ENCODE data around the gene SLC36A2. TPM values are rescaled to one million over a fixed set of nuclear protein-coding genes. Genes with fewer than 3 reads are reported as not detected.

The SLC36A2 gene
- total RNA-seq, 1 experiment from 2014 or later = not detected

DNA sequence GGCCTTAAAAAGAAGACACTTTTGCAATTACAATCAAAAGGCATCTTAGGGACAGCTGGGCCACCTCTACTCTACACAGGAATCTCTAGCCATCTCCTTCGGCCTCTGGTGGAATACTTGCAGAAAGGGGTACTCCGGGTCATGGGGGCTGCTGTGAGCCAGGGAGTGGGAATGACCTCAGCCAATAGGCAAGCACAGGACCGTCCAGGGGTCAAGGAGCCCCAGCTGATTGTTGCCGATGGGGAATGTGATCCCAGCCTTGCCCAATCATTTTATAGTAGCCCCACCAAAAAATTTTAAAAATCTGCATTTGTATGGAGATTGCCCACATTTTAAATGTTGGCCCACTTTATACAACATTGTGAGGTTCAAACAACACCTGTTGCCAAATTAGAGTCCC, 26.9 kb downstream of the SLC36A2 start:
- Histone ChIP-seq H3K4me1 (no peaks in the 10 kb centered on the region), H3K36me3 (ENCODE audit: control insufficient read depth, insufficient read depth, low read length) (no peaks in the 10 kb centered on the region), H3K4me3 (ENCODE audit: low read depth, low read length) (no peak overlapping the region), H3K27me3 (replicated peaks; ENCODE audit: control insufficient read depth, insufficient read depth, low read length) (no peaks in the 10 kb centered on the region), H3K9me3 (no peaks in the 10 kb centered on the region)
- BruUV-seq (replicated peaks) = no TSS peak
- POLR2A ChIA-PET = no interaction called here
- no peak for DNase-seq
- Mint-ChIP-seq H3K4me1 (ENCODE audit: low read depth, unreplicated experiment) (peaks cover 6% of the 10 kb centered on the region), H3K27ac (ENCODE audit: unreplicated experiment) (no peak overlapping the region), H3K27me3 (ENCODE audit: insufficient read depth, unreplicated experiment) (no peaks in the 10 kb centered on the region), H3K4me3 (ENCODE audit: unreplicated experiment) (no peak overlapping the region), H3K36me3 (ENCODE audit: insufficient read depth, unreplicated experiment) (no peaks in the 10 kb centered on the region), H3K9me3 (ENCODE audit: unreplicated experiment) (no peaks in the 10 kb centered on the region)
- CTCF ChIA-PET = no interaction called here
- intact Hi-C loops (cut with micrococcal nuclease; ENCODE audit: unreplicated experiment) = no loop called here
- TF ChIP-seq, protein P1, sequence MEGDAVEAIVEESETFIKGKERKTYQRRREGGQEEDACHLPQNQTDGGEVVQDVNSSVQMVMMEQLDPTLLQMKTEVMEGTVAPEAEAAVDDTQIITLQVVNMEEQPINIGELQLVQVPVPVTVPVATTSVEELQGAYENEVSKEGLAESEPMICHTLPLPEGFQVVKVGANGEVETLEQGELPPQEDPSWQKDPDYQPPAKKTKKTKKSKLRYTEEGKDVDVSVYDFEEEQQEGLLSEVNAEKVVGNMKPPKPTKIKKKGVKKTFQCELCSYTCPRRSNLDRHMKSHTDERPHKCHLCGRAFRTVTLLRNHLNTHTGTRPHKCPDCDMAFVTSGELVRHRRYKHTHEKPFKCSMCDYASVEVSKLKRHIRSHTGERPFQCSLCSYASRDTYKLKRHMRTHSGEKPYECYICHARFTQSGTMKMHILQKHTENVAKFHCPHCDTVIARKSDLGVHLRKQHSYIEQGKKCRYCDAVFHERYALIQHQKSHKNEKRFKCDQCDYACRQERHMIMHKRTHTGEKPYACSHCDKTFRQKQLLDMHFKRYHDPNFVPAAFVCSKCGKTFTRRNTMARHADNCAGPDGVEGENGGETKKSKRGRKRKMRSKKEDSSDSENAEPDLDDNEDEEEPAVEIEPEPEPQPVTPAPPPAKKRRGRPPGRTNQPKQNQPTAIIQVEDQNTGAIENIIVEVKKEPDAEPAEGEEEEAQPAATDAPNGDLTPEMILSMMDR (IDR thresholded peaks at IDR 0.05; ENCODE audit: insufficient read depth in 1 of 2, low read depth in 1 of 2, low read length in 1 of 2, severe bottlenecking in 1 of 2, unreplicated experiment in 1 of 2) = no peak

DNA sequence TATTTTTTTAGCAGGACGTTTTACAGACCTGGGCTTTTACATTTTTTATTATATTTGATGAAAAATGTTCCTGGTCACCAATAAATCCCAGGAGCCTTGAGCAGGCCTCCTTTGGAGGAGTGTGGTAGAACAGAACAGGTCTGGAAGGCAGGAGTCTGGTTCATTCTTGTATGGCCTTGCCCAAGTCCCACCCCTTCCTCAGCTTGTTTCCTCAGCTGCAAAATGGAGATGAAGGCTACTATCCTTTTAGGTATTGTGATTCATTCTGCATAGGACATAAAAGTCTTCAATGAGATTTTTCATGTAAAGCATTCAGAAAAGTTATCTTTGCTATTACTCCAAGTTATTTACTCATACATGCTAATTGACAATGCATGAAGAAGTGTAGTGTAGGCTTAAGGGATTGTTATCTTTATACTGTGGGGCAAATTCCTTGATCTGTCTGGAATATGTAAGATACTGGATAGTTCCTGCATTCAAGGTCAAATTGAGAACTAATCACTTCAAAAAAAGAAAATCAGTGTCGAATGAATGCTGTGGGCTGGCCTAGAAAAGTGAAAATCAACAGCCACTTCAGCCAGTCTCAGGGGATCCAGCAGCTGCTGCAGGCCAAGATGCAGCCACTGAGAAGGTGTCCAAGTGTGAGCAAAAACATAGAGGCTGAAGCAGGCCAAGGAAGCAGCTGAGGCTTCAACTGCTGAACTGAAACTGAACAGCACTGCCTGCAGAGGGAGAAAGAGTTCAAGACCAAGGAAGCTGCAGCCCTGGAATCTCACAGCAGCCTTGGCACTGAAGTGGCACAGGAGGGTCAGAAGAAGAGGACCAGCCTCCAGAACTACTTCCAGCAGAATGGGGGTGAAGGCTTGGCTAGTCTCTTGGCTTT, 28.3 kb downstream of the SLC36A2 start:
- H3K27me3 ChIP-seq (replicated peaks; ENCODE audit: control insufficient read depth, insufficient read depth, low read length) = no peaks in the 10 kb centered on the region
- ChIA-PET CTCF (no interaction called here), POLR2A (no interaction called here)
- BruUV-seq (replicated peaks) = no TSS peak
- intact Hi-C loops (cut with micrococcal nuclease; ENCODE audit: unreplicated experiment) = loop anchor here (5.0 to 10.0 kb wide), 4 partner anchors 67 to 333 kb away; partner anchors contain the start of gene GM2A
- H3K9me3 ChIP-seq = no peaks in the 10 kb centered on the region
- Mint-ChIP-seq H3K27ac (ENCODE audit: unreplicated experiment) (no peak overlapping the region), H3K36me3 (ENCODE audit: insufficient read depth, unreplicated experiment) (no peaks in the 10 kb centered on the region), H3K4me1 (ENCODE audit: low read depth, unreplicated experiment) (peaks cover 6% of the 10 kb centered on the region), H3K27me3 (ENCODE audit: insufficient read depth, unreplicated experiment) (no peaks in the 10 kb centered on the region), H3K4me3 (ENCODE audit: unreplicated experiment) (no peak overlapping the region), H3K9me3 (ENCODE audit: unreplicated experiment) (no peaks in the 10 kb centered on the region)
- H3K4me3 ChIP-seq (ENCODE audit: low read depth, low read length) = no peak overlapping the region
- no peaks in the 10 kb centered on the region for H3K36me3 ChIP-seq (ENCODE audit: control insufficient read depth, insufficient read depth, low read length)
- TF ChIP-seq, protein P1 (IDR thresholded peaks at IDR 0.05; ENCODE audit: insufficient read depth in 1 of 2, low read depth in 1 of 2, low read length in 1 of 2, severe bottlenecking in 1 of 2, unreplicated experiment in 1 of 2) = peak; percentile 14 to 35
- peak; percentile 23 to 45 for DNase-seq
- H3K4me1 ChIP-seq = no peaks in the 10 kb centered on the region

DNA sequence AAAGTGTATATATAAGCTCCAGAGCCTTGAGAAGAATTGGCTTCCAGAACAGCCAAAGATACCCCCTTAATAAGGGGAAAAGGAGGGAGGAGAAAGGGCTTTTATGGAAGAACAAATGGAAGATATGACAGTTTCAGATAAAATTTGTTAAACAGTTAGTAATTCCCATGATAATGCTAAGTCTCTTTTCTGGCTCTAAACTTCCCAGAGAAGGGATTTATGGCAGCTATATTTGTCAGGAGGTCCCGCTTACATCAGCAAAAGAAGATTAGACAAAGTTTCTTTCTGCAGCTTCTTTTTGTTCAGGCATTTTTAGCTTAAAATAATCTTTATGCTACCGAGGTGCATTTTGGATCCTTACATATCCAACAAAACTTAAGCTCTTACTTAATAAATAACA, 29.5 kb downstream of the SLC36A2 start:
- Mint-ChIP-seq H3K27me3 (ENCODE audit: insufficient read depth, unreplicated experiment) (no peaks in the 10 kb centered on the region), H3K36me3 (ENCODE audit: insufficient read depth, unreplicated experiment) (no peaks in the 10 kb centered on the region), H3K4me3 (ENCODE audit: unreplicated experiment) (no peak overlapping the region), H3K9me3 (ENCODE audit: unreplicated experiment) (no peaks in the 10 kb centered on the region), H3K27ac (ENCODE audit: unreplicated experiment) (no peak overlapping the region), H3K4me1 (ENCODE audit: low read depth, unreplicated experiment) (peaks cover 13% of the 10 kb centered on the region)
- BruUV-seq (replicated peaks) = no TSS peak
- Histone ChIP-seq H3K4me1 (peaks cover 8% of the 10 kb centered on the region; the same call in 1 of the 2 replicates), H3K36me3 (ENCODE audit: control insufficient read depth, insufficient read depth, low read length) (no peaks in the 10 kb centered on the region), H3K9me3 (no peaks in the 10 kb centered on the region), H3K27me3 (replicated peaks; ENCODE audit: control insufficient read depth, insufficient read depth, low read length) (no peaks in the 10 kb centered on the region), H3K4me3 (ENCODE audit: low read depth, low read length) (no peak overlapping the region)
- ChIA-PET POLR2A (no interaction called here), CTCF (interaction anchor here (0.5 to 0.7 kb wide), 2 partner anchors 18 to 1776 kb away, joined by 3 to 4 read pairs; no protein-coding TSS in a partner anchor)
- DNase-seq = no peak
- intact Hi-C loops (cut with micrococcal nuclease; ENCODE audit: unreplicated experiment) = loop anchor here (5.0 to 10.0 kb wide), 4 partner anchors 66 to 334 kb away; partner anchors contain the start of gene GM2A
- TF ChIP-seq, protein P1 (IDR thresholded peaks at IDR 0.05; ENCODE audit: insufficient read depth in 1 of 2, low read depth in 1 of 2, low read length in 1 of 2, severe bottlenecking in 1 of 2, unreplicated experiment in 1 of 2) = no peak
